GM19351 (cell line): ENCODE measurements around the gene LRRC4C.

Source experiments
- ATAC-seq: cut with Tn5 transposase; IDR thresholded peaks from one replicate; pipeline ENCODE4 v1.9.1; 2021; ENCODE audit warnings: mild to moderate bottlenecking, moderate library complexity; ENCODE audit not compliant: unreplicated experiment

The LRRC4C gene

GRCh38 chr11:41274831-41275230, 184.6 kb downstream of the LRRC4C start:
- ATAC-seq = no peak

- ATAC-seq = no peak
Observed at GRCh38 chr11:41273908-41274307, 185.5 kb downstream of the LRRC4C start.

GRCh38 chr11:41267451-41267850, 192.0 kb downstream of the LRRC4C start:
- ATAC-seq = no peak

GRCh38 chr11:41256041-41256440, 203.4 kb downstream of the LRRC4C start:
- no peak for ATAC-seq

GRCh38 chr11:41254966-41255365, 204.5 kb downstream of the LRRC4C start:
- no peak for ATAC-seq

GRCh38 chr11:41250408-41250935, 209.0 kb downstream of the LRRC4C start:
- ATAC-seq = no peak

GRCh38 chr11:41247621-41248020, 211.8 kb downstream of the LRRC4C start:
- no peak for ATAC-seq

- no peak for ATAC-seq
Observed at GRCh38 chr11:41246399-41246745, 213.1 kb downstream of the LRRC4C start.

GRCh38 chr11:41245704-41246398, 213.6 kb downstream of the LRRC4C start:
- ATAC-seq = no peak

GRCh38 chr11:41245184-41245583, 214.3 kb downstream of the LRRC4C start:
- ATAC-seq = no peak

GRCh38 chr11:41237382-41237781, 222.1 kb downstream of the LRRC4C start:
- ATAC-seq = no peak

GRCh38 chr11:41235668-41236067, 223.8 kb downstream of the LRRC4C start:
- ATAC-seq = no peak

- no peak for ATAC-seq
Observed at GRCh38 chr11:41225856-41226633, 233.4 kb downstream of the LRRC4C start.

- no peak for ATAC-seq
Observed at GRCh38 chr11:41222236-41222635, 237.2 kb downstream of the LRRC4C start.

GRCh38 chr11:41206388-41206787, 253.1 kb downstream of the LRRC4C start:
- ATAC-seq = no peak

- no peak for ATAC-seq
Observed at GRCh38 chr11:41201156-41201555, 258.3 kb downstream of the LRRC4C start.

- no peak for ATAC-seq
Observed at GRCh38 chr11:41190437-41191082, 268.9 kb downstream of the LRRC4C start.

- no peak for ATAC-seq
Observed at GRCh38 chr11:41189701-41190436, 269.6 kb downstream of the LRRC4C start.

GRCh38 chr11:41177791-41178190, 281.7 kb downstream of the LRRC4C start:
- ATAC-seq = no peak

- no peak for ATAC-seq
Observed at GRCh38 chr11:41175304-41175972, 284.0 kb downstream of the LRRC4C start.
